Keratinocyte (primary cell): ENCODE results near the gene DIP2C. TPM values are rescaled to one million over a fixed set of nuclear protein-coding genes. Genes with fewer than 3 reads are reported as not detected.
A peak's percentile ranks its signal among the peaks of the same experiment; 100 is the strongest.
"Not testable (repeated sequence)": the region's sequence is repeated elsewhere in the genome, so short reads cannot be mapped to it uniquely, and the experiment has no call there.

ENCODE experiments used
- DNase-seq: peaks from one replicate; pipeline ENCODE4 v3.0.0-alpha.2; 2011; ENCODE audit warnings: low read depth, missing footprints, low spot score
- FAIRE-seq: peaks from 2 replicates; lab custom pipeline; 2011; peaks lifted over from hg19 to GRCh38; lab: Jason Lieb, UNC
- H2AFZ ChIP-seq: 2 replicates; pipeline ENCODE4 v1.6.0; 2012; ENCODE audit warnings: low read length, control low read depth, inconsistent platforms; ENCODE audit not compliant: control insufficient read depth
- H3K27ac ChIP-seq: 2 replicates; pipeline ENCODE4 v1.5.1; 2011; ENCODE audit warnings: low read length; ENCODE audit not compliant: control insufficient read depth, insufficient read depth
- H3K27me3 ChIP-seq: 3 replicates; pipeline ENCODE4 v1.6.0; 2011; ENCODE audit warnings: low read length; ENCODE audit not compliant: control insufficient read depth, insufficient read depth; ENCODE audit errors: extremely low read depth
- H3K36me3 ChIP-seq, 2 experiments: 2 replicates in 1 of 2; 3 replicates in 1 of 2; pipeline ENCODE4 v1.5.1; 2011; ENCODE audit warnings: low read length in 2 of 2, mild to moderate bottlenecking in 1 of 2; ENCODE audit not compliant: control insufficient read depth in 2 of 2, insufficient read depth in 2 of 2; ENCODE audit errors: extremely low read depth in 1 of 2
- H3K4me1 ChIP-seq: 3 replicates; pipeline ENCODE4 v1.5.1; 2011; ENCODE audit warnings: low read length; ENCODE audit not compliant: control insufficient read depth, insufficient read depth; ENCODE audit errors: extremely low read depth
- H3K4me2 ChIP-seq: 3 replicates; pipeline ENCODE4 v1.6.0; 2011; ENCODE audit warnings: low read depth, low read length; ENCODE audit not compliant: control insufficient read depth, insufficient read depth; ENCODE audit errors: extremely low read depth
- H3K4me3 ChIP-seq, 3 experiments: fragments of 200-600 bp in 1 of 3; sonication (generic) in 1 of 3; 2 replicates in 2 of 3; 3 replicates in 1 of 3; pipeline ENCODE4 v1.5.1; 2011 to 2016; ENCODE audit warnings: low read length in 3 of 3, mild to moderate bottlenecking in 3 of 3, control low read depth in 2 of 3, inconsistent platforms in 1 of 3, low read depth in 1 of 3, mixed read lengths in 1 of 3, mixed run types in 1 of 3, moderate library complexity in 1 of 3; ENCODE audit not compliant: control insufficient read depth in 2 of 3, insufficient read depth in 2 of 3; ENCODE audit errors: extremely low read depth in 1 of 3
- H3K79me2 ChIP-seq: 2 replicates; pipeline ENCODE4 v1.6.0; 2012; ENCODE audit warnings: low read length; ENCODE audit not compliant: control insufficient read depth, insufficient read depth
- H3K9ac ChIP-seq: 3 replicates; pipeline ENCODE4 v1.6.0; 2011; ENCODE audit warnings: low read length; ENCODE audit not compliant: control insufficient read depth, insufficient read depth; ENCODE audit errors: extremely low read depth
- H3K9me1 ChIP-seq: 3 replicates; pipeline ENCODE4 v1.6.0; 2011; ENCODE audit warnings: low read length; ENCODE audit not compliant: control insufficient read depth, insufficient read depth; ENCODE audit errors: extremely low read depth
- H3K9me3 ChIP-seq: 2 replicates; pipeline ENCODE4 v1.5.1; 2012; ENCODE audit warnings: low read depth, low read length; ENCODE audit not compliant: control insufficient read depth
- H4K20me1 ChIP-seq: 3 replicates; pipeline ENCODE4 v1.6.0; 2011; ENCODE audit warnings: low read length; ENCODE audit not compliant: control insufficient read depth, insufficient read depth; ENCODE audit errors: extremely low read depth
- EZH2 ChIP-seq: IDR thresholded peaks from one replicate; pipeline ENCODE4 v1.6.1; 2012; ENCODE audit warnings: inconsistent platforms, mild to moderate bottlenecking, low read length, moderate library complexity
- dilution Hi-C: fragments of 300-500 bp; cut with MboI; formaldehyde crosslinking; loops from one replicate; pipeline ENCODE4 v1.7.0; 2020; ENCODE audit warnings: low sequenced_read_pairs; ENCODE audit not compliant: extremely low pct_ligation_motif_present
- polyA plus RNA-seq, 5 experiments: library from polyadenylated mRNA; depleted of rRNA in 3 of 5; stranded (reverse) in 3 of 5; stranded (forward) in 1 of 5; unstranded in 1 of 5; fragments of >200 nt; gene quantifications; 1 replicate in 1 of 5; 2 replicates in 3 of 5; 3 replicates in 1 of 5; pipeline versions ENCODE4 v1.2.1 to v1.2.3, GENCODE V29; 2011 to 2012; ENCODE audit warnings: missing spikeins in 2 of 5, low read depth in 1 of 5, low replicate concordance in 1 of 5
- TF ChIP-seq, protein P1 (sequence below), 3 experiments: IDR thresholded peaks in 1 of 3; conservative IDR thresholded peaks in 1 of 3; optimal IDR thresholded peaks in 1 of 3; 2 replicates in 2 of 3; 3 replicates in 1 of 3; pipeline versions ENCODE3 to v1.5.1; 2011; ENCODE audit warnings: low read length in 3 of 3, mild to moderate bottlenecking in 3 of 3, moderate library complexity in 2 of 3, control low read depth in 1 of 3, inconsistent platforms in 1 of 3; ENCODE audit not compliant: insufficient read depth in 2 of 3; ENCODE audit errors: extremely low read depth in 1 of 3

DIP2C gene
- polyA plus RNA-seq, 1 donor (not counting 4 experiments of a cell fraction or from before 2014, with no cell fraction given) = 1.3 TPM

DNA sequence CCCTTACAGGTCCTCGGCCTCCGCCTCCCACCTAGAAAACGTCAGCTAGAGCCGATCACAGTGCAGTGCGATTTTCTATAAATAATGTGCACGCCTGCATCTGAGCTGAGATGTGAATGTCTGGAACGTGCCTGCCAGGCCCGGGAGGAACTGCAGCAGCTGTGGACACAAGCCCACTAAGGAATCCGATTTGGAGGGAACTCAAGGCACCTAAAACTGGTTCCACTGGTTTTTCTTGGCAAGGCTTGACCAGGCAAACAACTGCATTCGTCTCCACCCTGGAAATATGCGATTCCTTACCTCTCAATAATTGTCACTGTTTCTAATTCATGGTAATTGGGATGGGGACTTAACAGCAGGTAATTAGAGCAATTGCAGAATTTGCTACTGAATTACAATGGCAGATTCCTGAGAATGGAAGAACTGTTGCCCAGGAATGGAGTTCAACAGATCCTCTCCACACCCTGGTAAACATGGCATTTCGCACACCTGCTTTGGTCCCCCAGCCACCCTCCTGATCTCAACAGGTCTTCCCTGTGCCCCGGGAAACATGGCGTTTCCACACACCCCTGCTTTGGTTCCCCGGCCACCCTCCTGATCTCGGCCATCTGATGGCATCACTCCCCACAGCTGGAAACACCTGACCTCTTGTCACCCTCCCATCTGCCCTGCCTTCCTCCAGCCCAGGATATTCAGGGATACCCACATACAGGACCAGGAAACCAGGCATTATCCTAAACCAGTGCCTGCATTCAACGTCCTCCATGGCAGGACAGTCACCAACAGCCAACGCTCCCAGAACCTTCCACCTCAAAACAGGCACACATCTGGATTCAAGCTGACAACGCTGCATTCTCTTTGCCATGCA is 76.0 kb downstream of the DIP2C start:
- Histone ChIP-seq H3K9me3 (no peaks in the 10 kb centered on the region), H2AFZ (no peak overlapping the region), H3K4me2 (peak overlapping the region; percentile 22), H3K79me2 (no peaks in the 10 kb centered on the region), H3K9me1 (no peaks in the 10 kb centered on the region), H3K36me3 (no peaks in the 10 kb centered on the region), H3K4me1 (peaks cover 21% of the 10 kb centered on the region), H3K9ac (no peak overlapping the region), H3K27ac (no peak overlapping the region), H3K27me3 (no peaks in the 10 kb centered on the region), H4K20me1 (no peaks in the 10 kb centered on the region), H3K4me3 (no peak overlapping the region)
- dilution Hi-C loops = no loop called here
- DNase-seq = no peak
- no peak for TF ChIP-seq EZH2
- TF ChIP-seq, protein P1, sequence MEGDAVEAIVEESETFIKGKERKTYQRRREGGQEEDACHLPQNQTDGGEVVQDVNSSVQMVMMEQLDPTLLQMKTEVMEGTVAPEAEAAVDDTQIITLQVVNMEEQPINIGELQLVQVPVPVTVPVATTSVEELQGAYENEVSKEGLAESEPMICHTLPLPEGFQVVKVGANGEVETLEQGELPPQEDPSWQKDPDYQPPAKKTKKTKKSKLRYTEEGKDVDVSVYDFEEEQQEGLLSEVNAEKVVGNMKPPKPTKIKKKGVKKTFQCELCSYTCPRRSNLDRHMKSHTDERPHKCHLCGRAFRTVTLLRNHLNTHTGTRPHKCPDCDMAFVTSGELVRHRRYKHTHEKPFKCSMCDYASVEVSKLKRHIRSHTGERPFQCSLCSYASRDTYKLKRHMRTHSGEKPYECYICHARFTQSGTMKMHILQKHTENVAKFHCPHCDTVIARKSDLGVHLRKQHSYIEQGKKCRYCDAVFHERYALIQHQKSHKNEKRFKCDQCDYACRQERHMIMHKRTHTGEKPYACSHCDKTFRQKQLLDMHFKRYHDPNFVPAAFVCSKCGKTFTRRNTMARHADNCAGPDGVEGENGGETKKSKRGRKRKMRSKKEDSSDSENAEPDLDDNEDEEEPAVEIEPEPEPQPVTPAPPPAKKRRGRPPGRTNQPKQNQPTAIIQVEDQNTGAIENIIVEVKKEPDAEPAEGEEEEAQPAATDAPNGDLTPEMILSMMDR (optimal IDR thresholded peaks at IDR 0.05 in 1 of 3, IDR thresholded peaks at IDR 0.05 in 1 of 3, conservative IDR thresholded peaks at IDR 0.05 in 1 of 3; ENCODE audit: extremely low read depth in 1 of 3, insufficient read depth in 2 of 3, low read length in 3 of 3) = no peak
- peak; percentile 46 for FAIRE-seq

DNA sequence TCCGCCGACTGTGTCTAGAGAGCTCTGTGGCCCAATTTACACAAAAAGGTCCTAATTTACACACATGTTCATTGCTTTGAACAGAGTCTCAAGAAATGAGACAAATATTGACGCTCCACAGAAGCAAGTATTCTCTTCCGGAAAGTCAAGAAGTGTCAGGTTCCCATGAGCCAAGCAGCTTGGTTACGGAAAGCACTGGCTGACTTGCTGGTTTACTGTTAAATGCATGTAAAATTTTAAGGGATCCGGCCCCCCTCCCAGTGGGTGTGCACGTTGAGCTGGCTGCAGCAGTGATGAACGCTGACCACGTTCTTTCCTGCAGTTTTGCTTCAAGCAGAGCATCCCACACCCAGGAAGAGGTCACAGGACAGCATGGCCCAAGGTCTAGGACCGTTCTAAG is 76.8 kb downstream of the DIP2C start:
- TF ChIP-seq, protein P1 (optimal IDR thresholded peaks at IDR 0.05 in 1 of 3, IDR thresholded peaks at IDR 0.05 in 1 of 3, conservative IDR thresholded peaks at IDR 0.05 in 1 of 3; ENCODE audit: extremely low read depth in 1 of 3, insufficient read depth in 2 of 3, low read length in 3 of 3) = no peak
- no peak for TF ChIP-seq EZH2
- H2AFZ ChIP-seq = no peak overlapping the region
- H3K36me3 ChIP-seq = no peaks in the 10 kb centered on the region
- H3K9me3 ChIP-seq = no peaks in the 10 kb centered on the region
- H3K4me2 ChIP-seq = no peak overlapping the region
- no peak overlapping the region for H3K9ac ChIP-seq
- H3K4me3 ChIP-seq = no peak overlapping the region
- no peaks in the 10 kb centered on the region for H3K27me3 ChIP-seq
- no peaks in the 10 kb centered on the region for H3K79me2 ChIP-seq
- peaks cover 21% of the 10 kb centered on the region for H3K4me1 ChIP-seq
- H4K20me1 ChIP-seq = no peaks in the 10 kb centered on the region
- no peak for DNase-seq
- H3K9me1 ChIP-seq = no peaks in the 10 kb centered on the region
- dilution Hi-C loops = no loop called here
- H3K27ac ChIP-seq = no peak overlapping the region
- no peak for FAIRE-seq

DNA sequence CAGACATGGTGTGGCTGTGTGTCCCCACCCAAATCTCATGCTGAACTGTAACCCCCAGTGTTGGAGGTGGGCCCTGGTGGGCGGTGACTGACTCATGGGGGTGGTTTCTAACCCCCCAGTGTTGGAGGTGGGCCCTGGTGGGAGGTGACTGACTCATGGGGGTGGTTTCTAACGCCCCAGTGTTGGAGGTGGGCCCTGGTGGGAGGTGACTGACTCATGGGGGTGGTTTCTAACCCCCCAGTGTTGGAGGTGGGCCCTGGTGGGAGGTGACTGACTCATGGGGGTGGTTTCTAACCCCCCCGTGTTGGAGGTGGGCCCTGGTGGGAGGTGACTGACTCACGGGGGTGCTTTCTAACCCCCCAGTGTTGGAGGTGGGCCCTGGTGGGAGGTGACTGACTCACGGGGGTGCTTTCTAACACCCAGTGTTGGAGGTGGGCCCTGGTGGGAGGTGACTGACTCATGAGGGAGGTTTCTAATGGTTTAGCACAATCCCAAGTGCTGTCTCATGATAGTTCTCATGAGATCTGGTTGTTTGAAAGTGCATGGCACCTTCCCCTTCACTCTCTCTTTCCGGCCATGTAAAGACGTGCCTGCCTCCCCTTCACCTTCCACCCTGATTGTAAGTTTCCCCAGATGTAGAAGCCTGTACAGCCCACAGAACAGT is 78.7 kb downstream of the DIP2C start:
- not testable (repeated sequence) for H3K4me3 ChIP-seq, FAIRE-seq, H3K27ac ChIP-seq

More for the DNA sequence above, 78.7 kb downstream of the DIP2C start:
- H3K27me3 ChIP-seq, H3K79me2 ChIP-seq, H2AFZ ChIP-seq, dilution Hi-C loops, H3K9ac ChIP-seq, H3K4me2 ChIP-seq, H3K9me3 ChIP-seq, H4K20me1 ChIP-seq, H3K36me3 ChIP-seq, DNase-seq, H3K9me1 ChIP-seq: not testable (repeated sequence)
- peaks cover 21% of the 10 kb centered on the region for H3K4me1 ChIP-seq
